Lung microvascular endothelial cell (primary cell): ENCODE measurements around the gene PPFIBP2. TPM values are rescaled to one million over a fixed set of nuclear protein-coding genes. Genes with fewer than 3 reads are reported as not detected.

Experiments
- DNase-seq, 2 donors: peaks; one replicate each; pipeline versions ENCODE4 v3.0.0 to v3.0.0-alpha.2; 2010; ENCODE audit warnings: low read depth in 2 of 2
- total RNA-seq: library from RNA; depleted of rRNA; stranded (reverse); fragments of >200 nt; gene quantifications from 2 replicates; pipeline ENCODE4 v1.2.1, GENCODE V29; 2014

Gene PPFIBP2
- total RNA-seq, 1 donor from 2014 or later = 5.2 TPM

DNA sequence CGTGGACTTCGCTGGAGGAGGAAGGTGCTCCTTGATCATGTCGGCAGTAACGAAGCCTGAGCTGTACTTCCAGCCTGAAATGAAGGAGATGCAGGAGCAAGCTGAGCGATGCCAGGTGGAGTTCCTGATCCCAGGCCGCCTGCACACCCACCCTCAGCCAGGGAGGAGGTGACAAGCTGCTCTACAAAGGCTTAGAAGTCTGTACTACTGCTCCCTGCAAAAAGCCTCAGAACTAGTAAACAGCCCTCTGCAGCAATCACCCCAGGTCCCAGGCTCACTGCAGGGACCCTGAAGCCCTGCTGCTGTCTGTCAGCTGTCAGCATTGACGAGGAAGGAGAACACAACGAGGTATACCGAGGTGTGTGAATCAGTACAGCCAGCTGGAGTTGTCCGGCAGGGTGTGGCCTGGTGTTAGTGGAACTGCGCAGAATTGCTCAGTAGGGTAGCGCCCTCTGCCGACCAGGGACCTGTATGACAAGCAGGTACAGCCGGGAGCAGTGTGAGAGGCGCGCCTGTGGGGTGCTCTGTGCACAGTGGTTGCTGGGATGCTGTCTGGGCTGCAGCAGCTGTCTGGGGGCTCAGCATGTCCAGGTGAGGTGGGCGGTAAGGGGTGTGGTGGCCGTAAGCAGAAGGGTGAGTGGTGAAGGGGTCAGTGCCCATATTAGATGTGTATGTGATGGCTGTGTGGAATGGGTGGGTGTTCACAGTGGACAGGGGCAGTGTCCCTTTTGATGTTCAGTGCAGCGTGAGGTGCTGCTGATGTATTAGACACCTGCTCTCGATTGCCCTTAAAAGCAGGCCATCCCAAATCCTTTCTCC lies 151.9 kb downstream of the PPFIBP2 start:
- DNase-seq = peak; percentile 74 to 85

DNA sequence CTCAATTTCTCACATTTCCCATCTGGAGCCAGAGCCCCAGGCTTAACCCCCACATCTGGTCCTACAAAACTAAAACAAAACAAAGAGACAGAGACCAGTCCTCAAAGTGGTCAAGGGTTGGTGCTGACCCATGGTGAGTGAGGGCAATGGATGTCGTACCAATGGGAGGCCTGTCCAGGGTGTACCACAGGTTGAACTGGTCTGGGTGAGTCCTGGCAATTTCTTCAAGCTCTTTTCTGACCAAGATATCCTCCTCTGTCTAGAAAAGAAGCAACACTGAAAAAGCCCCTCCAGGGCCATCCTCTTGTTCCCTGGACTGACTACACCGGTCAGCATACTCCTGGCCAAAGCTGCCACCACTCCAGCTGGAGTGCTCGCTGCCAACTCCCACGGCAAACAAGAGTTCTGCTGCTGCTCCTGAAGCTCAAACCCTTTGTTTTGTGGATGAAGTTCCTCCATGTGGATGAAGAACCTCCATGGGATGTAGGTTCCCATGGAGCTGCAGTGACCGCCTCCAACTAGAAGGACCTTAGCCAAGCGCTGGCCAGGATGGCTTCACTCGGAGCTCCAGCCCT lies 152.6 kb downstream of the PPFIBP2 start:
- DNase-seq = no peak

DNA sequence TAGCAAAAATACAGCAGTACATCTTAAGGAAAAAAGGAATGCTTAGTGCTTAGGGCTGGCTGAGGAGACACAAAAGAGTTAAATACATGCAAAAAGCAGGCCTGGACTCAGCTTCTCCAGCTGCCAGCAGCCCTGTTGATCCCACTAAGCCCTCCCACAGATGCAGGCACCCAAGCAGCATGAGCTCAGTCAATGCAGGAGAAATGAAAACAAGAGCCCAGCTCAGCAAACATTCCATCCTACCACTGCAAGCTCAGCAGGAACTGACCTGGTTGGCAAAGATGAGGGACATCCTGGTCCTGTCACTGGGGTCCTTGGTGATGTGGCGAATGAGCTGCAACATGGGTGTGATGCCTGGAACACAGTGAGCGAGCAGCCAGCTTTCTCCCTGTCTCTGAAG lies 153.7 kb downstream of the PPFIBP2 start:
- DNase-seq = no peak

DNA sequence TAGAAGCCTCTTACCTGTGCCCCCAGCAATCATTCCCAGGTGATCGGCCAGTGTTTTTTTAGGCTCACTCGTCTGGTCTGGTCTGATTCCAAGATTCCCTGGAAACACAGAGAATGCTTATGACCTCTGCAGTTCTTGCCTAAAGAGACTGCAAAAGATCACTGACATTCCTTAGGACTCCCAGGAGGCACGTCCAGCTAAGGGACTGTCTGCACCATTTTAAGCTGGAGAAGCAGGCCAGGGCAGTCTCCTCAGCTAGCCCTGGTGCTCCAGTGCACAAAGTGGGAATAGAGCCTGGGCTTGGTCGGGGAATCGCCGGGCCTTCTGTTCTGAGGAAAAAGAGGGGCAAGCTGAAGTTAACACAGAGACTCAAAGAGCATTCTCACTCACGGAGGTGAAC lies 154.7 kb downstream of the PPFIBP2 start:
- no peak for DNase-seq

GRCh38 chr11:7668911-7669310 lies 155.1 kb downstream of the PPFIBP2 start:
- peak in 1 of 2 donors; percentile 15 for DNase-seq

GRCh38 chr11:7670641-7671040 lies 156.8 kb downstream of the PPFIBP2 start:
- no peak for DNase-seq

DNA sequence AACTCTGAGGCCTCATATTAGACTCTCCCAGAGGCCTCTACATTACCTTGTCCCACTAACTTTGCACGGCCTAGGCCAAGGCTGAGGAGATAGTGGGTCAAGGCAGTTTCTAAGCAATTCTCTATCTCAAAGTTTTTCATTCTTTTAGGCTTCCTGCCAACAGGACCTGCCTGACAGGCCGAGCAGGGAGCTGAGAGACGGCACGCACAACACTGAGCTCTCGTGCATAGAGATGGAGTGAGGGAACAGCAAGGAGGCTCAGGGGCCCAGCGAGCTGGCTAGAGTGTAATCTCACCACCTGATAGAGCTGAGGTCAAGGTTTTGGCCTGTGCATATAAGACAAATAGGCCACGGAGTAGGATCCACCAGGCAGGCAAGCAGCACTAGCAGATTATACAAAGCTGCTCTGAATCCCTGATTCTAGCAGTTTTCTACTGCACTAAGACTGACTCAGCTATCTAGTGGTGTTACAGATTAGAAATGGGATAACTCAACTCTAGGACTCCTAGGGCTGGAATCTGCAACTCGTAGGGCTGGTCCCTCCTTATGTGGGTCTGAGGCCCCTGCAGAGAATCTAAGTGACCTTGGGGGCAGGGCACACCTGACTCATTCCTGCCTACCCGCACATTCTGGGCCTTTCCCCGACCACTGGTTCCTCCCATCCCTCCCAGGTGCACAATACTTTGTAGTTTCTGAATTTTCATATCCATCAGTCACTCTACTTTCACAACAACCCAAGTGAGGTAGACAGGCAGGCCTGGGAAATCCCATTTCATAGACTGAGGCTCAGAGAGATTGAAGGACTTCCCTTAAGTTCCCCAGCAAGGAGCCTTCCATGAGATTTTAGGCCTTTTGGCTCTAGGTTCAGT lies 157.8 kb downstream of the PPFIBP2 start:
- no peak for DNase-seq

- no peak for DNase-seq
Observed at GRCh38 chr11:7672276-7672959, 158.6 kb downstream of the PPFIBP2 start.

DNA sequence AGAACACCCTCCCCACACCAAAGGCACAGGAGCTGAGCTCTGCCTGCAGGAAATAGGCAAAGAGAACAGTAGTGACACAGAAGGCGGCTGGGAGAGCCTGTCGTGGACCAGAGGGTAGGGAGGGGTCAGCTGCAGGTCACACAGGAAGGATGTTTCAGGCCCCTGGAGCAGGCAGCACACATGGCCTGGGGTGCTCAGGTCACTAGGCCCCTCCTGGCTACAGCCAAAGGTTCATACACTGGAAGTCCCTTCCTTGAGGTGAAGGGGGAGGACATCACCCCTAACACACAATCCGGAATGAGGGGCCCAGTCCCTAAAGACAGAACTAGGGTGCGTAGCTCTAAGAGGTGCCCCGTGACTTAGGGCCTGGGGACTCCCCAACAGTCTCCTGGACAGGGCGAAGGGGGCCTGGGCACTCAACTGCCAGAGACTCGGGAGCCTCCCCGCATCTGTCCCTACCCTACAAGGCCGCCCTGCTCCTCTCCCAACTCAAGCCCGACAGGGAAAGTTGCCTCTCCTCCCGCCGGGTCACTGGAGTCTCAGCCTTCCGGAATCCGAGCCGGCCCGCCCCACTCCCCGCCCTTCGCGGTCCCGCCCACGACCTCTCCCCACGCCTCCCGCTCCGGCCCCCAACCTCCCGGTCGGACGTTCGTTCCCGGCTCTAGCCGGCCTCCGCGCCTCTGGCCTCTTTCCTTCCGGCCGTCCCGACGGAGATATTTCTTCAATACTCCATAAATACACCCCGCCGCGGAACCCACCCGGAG lies 159.3 kb downstream of the PPFIBP2 start, which contains the start of gene CYB5R2:
Gene CYB5R2 (minus strand): TSS at position 541 of the 764 bp plus-strand sequence. CDS start 675 bp downstream, outside the sequence.
- DNase-seq = no peak

- no peak for DNase-seq
Observed at GRCh38 chr11:7673724-7674434, 160.1 kb downstream of the PPFIBP2 start.

DNA sequence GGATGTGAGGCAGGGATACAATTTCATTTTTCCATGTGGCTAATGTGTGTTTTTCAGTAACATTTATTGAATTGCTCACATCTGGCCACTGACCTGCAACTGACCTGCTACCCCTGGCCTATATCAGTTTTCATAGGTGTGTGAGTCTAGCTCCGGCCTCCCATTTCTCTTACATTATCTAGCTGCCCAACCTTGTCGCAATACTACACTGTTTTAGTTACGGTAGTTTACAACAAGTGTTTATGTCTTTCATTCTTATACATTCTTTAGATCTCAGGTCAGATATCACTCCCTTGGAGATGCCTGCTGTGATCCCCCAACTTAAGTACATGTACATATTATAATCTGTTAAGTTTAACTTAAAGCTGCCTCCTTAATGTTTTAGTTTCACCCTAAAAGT lies 161.8 kb downstream of the PPFIBP2 start:
- DNase-seq = no peak

DNA sequence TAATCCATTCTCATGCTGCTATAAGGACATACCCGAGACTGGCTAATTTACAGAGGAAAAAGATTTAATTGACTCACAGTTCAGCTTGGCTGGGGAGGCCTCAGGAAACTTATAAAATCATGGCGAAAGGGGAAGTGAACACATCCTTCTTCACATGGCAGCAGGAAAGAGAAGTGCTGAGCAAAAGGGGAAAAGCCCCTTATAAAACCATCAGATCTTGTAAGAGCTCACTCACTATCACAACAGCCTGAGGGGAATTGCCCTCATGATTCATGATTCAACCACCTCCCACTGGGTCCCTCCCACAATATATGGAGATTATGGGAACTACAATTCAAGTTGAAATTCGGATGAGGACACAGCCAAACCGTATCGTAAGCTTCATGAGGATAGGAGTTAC lies 163.3 kb downstream of the PPFIBP2 start:
- peak in 1 of 2 donors; percentile 21 for DNase-seq

DNA sequence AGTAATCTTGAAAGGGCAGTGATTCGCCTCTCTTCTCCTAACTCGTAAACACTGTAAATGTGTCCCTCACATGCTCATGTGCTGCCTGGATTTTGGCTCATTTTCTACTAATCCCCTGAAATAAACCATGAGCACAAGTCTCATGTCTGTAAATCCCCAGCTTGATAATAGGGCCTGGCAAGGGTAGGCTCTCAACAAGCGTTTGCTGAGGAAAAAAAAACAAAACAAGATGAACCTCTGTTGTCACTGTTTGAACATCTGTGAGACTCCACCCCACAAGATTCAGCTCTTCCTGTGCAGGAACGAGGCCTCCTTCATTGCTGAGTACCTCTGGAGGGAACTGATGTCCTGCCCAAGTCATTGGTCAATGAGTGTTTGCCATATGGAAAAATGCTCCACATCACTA lies 164.0 kb downstream of the PPFIBP2 start:
- DNase-seq = no peak

- no peak for DNase-seq
Observed at GRCh38 chr11:7683571-7683970, 169.8 kb downstream of the PPFIBP2 start.

GRCh38 chr11:7686761-7687160 lies 173.0 kb downstream of the PPFIBP2 start:
- DNase-seq = no peak

DNA sequence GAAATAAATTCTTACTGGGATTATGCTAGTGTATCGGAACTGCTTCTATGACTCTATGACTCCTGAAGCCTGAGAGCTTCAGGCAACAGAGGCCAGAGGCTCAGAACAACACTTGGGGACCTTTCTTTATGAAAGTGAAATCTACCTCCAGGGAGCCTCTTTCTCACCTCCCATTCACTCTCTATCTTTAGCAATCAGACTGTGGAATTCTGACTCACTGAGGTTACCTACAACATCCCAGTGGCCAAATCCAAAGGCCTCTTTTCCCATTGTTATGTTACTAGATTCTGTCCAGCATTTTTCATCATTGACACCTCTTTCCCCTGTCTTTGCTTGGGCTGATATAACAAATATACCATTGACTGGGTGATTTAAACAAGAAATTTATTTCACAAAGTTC lies 173.6 kb downstream of the PPFIBP2 start:
- no peak for DNase-seq

GRCh38 chr11:7688238-7688826 lies 174.5 kb downstream of the PPFIBP2 start:
- DNase-seq = peak; percentile 45 to 59

- DNase-seq = no peak
Observed at GRCh38 chr11:7689239-7689638, 175.4 kb downstream of the PPFIBP2 start.

GRCh38 chr11:7690648-7691047 lies 176.8 kb downstream of the PPFIBP2 start:
- peak; percentile 29 to 39 for DNase-seq
